SK-N-MC (cell line): ENCODE measurements around the gene SKOR1.

Experiments used
- EZH2 ChIP-seq: fragments of 200-600 bp; sonication (generic); IDR thresholded peaks from one replicate; pipeline ENCODE4 v1.6.1; 2017; ENCODE audit warnings: antibody characterized with exemption
- FOXP2 ChIP-seq: optimal IDR thresholded peaks from 2 replicates; pipeline ENCODE3; 2011; ENCODE audit warnings: mild to moderate bottlenecking, moderate library complexity; ENCODE audit not compliant: insufficient read depth; ENCODE audit errors: extremely low read length, control extremely low read depth
- POLR2AphosphoS5 ChIP-seq: IDR thresholded peaks from 2 replicates; pipeline ENCODE4 v1.6.1; 2012; ENCODE audit warnings: mild to moderate bottlenecking, low read depth, low read length, borderline replicate concordance

GRCh38 chr15:67786646-67787045 lies 38.7 kb upstream of the SKOR1 start:
- TF ChIP-seq EZH2 = no peak
- no peak for TF ChIP-seq POLR2AphosphoS5
- no peak for TF ChIP-seq FOXP2
